Activated CD4-positive, alpha-beta T cell treated with anti-CD3 and anti-CD28 coated beads for 24 hours (primary cell): ENCODE measurements around the gene ABAT.

Experiments
- DNase-seq, 2 donors: peaks; one replicate each; pipeline ENCODE4 v3.0.0-alpha.2; 2020; ENCODE audit warnings: low read depth in 2 of 2

ABAT gene

DNA sequence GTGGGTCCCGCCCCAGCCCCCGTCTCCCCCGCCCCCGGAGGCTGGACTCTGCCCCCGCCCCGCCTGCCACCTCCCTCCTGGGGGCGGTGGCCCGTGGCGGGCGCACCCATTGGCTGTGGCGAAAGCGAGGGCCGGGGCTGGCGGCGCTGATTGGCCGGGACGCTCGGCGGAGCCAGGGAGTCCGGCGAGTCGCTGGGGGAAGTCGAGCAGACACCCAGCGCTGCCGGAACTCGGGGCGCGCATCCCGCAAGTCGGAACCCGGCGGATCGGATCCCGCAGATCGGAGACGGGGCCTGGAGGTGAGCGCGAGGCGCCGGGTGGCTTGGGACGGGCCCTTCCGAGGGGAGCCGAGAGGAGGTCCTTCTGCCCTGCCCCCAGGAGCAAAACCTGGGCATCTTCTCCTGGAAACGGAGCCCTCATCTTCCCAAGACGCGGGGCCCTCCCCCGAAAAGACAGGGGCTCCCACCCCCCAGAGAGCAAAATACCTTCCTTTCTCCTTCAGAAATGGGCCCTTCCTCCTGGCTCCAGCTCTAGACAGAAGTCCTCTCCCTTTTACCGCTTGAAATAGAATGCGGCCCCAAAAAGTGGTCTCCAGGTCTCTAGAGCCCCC, at the start of gene ABAT:
Gene ABAT, plus strand, starts transcription at position 205 of the 610 bp plus-strand sequence. CDS start 61,123 bp downstream, outside the sequence.
- peak; percentile 70 to 78 for DNase-seq

DNA sequence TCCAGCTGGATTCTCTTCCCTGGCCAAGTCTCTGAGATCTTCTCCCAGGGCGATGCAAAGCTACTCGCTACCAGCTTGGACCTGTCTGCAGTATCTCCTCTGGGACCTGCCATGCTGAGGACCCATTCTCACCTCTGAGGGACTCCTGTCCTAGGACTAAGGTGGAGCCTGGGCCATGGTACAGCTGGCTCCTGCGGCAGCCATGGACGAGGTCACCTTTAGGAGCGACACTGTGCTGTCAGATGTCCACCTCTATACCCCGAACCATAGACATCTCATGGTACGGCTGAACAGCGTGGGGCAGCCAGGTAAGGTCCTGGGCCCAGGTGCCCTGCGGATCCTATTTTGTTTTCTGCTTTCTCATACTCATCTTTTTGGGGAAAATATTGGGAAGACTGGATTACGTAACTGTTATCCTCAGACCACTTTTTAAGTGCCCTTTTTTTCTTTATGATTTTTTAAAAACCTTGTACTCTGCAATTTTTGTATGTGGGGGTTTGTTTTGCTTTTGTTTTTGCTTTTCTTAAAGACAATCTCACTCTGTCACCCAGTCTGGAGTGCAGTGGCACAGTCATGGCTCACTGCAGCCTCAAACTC, 48.8 kb upstream of the ABAT start:
- DNase-seq: no peak

DNA sequence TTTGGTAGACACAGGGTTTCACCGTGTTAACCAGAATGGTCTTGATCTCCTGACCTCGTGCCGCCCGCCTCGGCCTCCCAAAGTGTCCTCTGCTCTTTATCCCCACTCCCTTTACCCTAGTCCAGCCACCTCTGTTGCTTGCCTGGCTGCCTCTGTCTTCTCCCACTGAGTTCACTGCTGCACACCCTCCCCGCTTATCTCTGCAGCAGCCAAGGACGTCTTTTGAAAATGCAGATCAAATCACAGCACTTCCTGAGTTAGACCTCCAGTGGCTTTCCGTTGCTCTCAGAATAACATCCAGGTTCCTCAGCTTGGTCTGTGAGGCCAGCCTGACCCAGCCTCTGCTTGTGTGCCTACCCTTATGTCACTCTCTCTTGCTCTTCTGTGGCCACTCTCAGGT, 47.5 kb upstream of the ABAT start:
- DNase-seq: no peak

DNA sequence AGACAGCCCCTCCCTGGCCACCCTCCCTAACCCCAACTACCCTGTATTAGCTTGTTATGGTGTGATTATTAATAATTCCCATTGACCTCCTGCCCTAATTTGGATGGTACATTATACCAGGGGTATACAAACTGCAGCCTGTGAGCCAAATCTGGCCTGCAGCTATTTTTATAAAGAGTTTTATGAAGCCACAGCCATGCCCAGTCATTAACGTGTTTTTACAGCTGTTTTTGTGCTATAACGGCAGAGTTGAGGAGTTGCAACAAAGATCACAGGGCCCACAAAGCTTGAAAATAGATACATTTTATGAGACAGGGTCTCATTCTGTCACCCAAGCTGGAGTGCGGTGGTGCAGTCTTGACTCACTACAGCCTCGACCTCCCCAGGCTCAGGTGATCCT, 47.0 kb upstream of the ABAT start:
- no peak for DNase-seq

DNA sequence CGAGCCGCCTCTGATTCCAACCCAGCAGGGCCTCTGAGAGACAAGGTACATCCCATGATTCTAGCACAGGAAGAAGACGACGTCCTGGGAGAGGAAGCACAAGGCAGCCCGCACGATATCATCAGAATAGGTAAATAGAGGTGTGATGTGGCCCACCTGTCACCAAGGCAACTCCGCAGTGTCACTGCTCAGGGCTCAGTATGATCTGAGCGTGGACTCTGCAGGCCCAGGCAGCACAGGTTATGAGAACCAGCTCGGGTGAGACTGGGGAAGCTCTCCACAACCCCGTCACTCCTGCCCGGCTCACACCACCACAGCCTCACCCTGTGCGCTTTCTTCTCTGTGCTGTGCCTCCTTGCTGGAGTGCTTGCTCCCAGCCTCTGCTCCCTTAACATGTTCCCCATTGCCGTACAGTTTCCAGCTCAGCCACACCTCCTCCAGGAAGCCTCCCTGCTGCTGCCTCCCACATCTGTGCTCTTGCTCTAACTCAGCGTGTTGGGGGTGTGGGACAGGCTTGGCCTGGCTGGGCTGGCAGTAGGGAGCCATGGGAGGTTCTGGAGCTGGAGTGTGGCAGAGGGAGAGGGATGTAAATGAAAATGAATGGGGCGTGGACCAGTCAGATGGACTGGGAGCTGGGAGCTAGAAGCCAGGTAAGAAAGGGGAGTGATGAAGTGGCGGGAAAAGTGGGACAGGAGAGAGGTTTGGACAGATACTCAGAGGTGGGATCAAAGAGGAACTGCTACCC, 45.3 kb upstream of the ABAT start:
- no peak for DNase-seq

DNA sequence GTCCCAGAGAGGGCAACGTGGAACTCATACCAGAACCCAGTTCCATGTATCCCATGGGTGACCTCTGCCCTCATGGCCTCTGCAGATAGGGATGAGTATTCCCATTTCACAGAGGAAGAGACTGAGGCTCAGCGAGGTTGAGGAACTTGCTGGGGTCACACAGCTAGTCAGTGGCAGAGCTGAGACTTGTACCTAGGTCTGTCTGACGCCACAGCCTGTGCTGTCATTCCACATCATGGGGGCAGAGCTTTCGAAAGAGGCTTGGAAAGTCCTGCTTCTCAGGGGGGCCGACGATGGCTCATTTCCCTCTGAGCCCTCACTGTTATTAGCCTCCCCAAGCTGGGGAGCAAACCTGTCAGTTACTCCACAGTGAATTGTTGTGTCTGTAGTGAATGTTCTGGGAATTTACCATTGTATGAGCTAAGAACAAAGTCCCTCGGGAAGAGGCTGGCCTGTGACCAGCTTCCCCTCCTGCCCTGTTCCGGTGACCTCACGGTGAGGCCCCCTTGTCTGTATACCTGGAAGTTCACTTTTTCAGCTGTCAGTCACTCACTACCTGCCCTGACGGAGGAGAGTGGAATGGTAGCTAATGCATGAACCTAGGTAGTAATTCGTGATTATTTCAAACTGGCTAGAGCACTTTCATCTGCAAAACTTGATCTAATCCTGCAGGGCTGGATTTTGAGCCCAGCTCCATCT, 44.0 kb upstream of the ABAT start:
- DNase-seq: no peak

DNA sequence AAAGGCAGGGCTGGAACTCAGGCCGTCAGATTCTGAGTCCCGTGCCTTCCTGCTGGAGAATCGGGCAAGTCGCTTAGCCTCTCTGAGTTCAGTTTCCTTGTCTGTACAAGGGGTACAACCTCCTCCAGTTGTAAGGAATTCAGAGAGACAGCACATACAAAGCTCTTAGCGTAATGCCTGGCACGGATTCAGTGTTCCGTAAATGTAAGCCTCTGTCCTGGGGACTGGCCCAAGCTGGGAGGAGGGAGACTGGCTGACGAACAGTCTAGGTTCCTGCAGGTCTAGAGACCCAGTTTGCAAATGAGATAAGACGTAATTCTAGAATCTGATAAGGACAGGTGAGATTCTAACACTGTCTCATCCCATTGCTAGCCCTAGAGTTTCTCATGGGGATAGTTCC, 43.0 kb upstream of the ABAT start:
- DNase-seq: no peak

DNA sequence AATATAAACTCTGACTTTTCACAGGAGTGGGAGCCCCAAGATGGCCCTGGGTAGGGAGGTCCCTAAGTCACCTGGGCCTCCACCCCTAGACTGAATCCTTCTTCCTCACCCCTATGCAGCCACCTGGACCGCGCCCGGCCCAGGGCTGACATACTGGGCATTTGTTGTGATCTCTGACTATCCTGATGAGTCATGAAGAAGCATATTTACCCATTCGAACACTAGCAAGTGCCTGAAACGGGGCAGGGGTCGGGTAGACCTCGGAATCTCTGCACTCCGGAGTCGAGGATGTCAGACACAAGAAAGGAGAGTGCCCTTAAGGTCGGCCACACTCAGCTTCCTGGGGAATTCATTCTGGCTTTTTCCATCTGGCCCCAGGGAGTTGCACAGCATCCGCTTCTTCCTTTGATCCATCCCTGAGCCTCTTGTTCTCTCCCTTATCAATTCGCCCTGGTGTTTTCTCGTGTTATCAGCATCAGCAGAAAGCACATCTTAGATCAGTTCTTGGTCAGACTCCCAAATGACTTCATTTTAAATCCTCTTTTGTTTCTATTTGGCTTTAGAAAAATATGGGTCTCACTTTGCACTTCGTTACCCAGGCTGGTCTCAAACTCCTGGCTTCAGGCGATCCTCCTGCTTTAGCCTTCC, 42.5 kb upstream of the ABAT start:
- no peak for DNase-seq

DNA sequence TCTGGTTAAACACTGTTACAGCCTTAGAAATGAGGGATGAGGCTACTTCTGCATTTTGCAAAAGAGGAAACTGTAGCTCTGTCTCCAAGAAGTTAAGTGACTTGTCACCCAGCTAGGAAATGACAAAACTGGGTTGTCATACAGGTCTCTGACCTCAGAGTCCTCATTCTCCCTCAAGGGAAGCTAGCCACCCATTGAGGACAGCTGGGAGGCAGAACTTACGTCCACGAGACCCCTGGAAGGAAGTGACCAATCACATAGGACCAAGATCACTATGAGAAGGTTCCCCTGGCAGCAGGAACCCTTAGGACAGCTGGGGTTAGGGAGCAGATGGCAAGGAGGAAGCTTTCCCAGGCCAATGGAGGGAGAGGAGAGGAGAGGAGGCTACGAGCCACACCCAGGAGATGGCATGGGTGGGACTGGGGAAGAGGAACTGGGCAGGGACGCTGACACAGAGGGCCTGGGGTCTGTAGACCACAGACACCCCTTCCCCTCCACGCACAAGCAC, 41.7 kb upstream of the ABAT start:
- no peak for DNase-seq

DNA sequence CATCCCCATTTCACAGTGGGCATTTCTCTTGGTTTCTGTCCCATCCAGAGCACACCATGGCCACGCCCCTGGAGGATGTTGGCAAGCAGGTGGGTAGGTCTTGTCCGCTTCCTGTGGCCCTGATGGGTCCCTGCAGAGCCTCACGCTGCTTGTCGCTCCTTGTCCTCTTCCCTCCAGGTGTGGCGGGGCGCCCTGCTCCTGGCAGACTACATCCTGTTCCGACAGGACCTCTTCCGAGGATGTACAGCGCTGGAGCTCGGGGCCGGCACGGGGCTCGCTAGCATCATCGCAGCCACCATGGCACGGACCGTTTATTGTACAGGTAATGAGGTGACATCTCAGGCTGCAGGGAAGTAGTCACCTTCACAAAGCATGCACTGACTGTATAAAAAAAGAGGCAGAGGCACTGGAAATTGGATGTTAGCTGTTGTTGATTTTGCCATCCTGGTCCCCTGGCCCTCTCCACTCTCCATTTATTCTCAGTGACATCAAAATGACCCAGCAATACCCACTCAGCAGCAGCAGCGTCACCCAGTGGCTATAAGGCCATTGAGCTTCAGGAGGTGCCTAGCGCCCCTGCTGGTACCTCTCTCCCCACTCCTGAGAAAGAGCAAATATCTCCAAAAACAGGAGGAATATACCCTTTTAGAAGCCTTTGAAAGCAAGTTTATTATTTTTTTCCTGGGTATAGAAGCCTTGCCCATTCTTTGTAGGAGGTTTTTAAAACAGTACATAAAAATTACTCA, 39.3 kb upstream of the ABAT start:
- DNase-seq: no peak

DNA sequence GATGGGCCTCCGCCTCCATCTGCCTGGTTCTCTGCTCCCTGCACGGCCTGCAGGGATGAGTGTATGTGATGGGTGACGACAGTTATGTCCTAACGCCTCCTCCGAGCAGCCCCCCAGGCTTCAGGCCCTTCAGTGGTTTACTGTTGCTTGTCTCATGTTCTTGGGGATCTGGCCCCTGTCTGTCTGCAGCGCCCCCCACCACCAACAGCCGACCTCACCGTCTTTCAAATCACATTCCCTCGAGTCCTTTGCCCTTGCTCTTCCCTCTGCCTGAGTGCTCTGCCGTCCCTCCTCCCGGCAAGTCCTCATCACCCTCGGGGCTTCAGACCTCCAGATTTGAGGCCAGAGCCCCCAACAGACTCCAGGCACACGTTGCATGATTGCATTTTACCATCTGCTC, 34.7 kb upstream of the ABAT start:
- no peak for DNase-seq

DNA sequence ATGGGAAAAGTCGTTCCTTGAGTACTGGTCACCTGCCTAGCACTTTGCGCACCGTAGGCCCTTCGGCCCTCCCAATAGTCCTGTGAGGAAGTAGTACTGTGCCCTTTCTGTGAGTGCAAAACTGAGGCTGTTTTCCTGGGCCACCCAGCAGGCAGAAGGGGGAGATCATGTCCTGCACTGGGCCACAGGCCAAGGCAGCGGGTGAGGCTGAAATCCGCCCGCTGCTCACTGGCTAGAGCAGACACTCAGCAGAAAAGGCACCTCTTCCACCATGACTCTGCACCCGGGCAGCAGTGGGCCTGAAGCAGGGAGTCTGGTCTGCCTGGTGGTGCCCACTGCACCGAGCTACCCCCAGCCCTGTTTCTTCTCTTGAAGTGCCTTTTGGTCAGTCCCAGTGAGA, 32.7 kb upstream of the ABAT start:
- DNase-seq: no peak

DNA sequence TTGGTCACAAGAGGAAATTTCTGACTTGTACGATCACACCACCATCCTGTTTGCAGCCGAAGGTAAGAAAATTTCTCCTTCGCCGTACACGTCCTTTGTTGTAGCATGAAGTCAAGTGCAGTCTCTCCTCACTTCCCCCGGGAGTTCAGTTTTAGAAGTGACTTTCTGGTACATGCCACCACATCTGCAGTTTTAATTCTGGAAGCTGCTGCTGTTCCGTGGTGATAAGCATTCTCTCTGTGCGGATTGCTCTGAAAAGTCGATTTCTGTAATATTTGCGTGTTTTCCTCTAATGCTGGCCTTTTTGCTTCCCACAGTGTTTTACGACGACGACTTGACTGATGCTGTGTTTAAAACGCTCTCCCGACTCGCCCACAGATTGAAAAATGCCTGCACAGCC, 32.3 kb upstream of the ABAT start:
- no peak for DNase-seq

DNA sequence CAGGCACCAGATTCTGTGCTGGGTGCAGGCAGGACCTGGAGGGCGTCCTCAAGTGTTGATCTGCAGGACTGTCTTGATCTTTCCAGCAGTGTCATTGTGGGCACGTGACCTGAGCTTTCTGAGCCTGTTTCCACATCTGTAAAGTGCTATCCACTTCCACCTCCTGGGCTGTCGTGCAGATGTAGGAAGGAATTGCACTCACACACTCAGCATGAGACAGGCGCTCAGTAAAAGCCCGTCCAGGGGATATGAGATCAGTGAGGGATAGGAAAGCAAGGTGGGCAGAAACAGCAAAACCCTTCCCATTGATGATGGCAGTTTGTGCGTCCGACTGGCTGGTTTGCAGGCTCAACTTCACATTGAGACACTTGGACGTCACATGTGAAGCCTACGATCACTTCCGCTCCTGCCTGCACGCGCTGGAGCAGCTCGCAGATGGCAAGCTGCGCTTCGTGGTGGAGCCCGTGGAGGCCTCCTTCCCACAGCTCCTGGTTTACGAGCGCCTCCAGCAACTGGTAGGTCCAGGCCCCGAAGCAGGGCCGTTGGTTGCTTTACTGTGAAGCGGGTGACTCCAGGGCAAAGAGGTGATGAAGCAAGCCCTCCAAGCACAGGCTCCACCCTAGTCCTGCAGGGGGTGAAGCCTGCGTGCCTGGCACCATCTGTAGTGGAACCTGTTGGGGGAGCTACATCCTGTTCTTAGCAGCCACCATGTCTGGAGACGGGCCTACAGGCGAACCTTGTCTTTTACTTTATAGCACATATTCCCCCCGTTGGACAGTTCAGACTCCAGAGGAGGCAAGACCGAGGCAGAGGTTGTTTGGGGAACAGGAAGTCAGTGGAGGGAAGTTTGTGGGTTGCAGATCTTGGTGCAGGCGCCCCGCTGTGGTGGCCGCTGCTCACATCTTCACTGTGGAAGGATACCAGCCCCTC, 29.9 kb upstream of the ABAT start:
- DNase-seq: no peak

DNA sequence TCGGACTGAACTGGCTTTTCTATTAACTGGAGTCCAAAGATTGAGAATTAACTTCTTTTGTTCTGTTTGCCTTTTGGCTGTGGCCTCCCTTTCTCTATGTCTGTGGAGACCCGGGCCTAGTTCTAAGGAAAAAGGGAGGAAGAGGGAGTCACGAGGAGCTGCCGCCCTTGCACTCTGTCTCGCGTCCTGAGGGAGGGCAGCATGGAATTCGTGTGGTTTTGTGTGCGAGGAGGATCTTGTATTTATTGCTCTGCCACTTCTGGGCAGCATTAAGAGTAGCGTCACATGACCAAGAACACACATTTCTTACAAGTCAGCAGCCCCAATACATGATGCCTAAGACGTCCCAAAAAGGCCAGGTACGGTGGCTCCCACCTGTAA, 29.3 kb upstream of the ABAT start:
- DNase-seq: no peak

DNA sequence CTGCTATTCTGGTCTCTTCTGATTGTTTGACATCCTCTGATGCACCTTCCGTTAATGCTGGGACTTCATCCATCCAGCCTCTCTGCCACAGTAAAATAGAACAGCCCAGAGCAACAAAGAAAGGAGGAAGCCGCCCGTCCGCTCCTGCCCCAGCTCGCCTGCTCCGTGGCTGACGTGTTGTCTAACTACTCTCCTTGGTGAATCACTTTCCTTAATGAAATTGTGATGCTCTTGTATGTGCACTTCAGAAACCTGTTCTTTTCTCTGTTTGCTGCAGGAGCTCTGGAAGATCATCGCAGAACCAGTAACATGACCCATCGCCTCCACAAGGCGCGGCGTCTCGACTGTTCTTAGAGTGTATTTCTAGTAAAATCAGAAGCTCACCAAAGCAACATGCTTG, 28.6 kb upstream of the ABAT start:
- DNase-seq: no peak

DNA sequence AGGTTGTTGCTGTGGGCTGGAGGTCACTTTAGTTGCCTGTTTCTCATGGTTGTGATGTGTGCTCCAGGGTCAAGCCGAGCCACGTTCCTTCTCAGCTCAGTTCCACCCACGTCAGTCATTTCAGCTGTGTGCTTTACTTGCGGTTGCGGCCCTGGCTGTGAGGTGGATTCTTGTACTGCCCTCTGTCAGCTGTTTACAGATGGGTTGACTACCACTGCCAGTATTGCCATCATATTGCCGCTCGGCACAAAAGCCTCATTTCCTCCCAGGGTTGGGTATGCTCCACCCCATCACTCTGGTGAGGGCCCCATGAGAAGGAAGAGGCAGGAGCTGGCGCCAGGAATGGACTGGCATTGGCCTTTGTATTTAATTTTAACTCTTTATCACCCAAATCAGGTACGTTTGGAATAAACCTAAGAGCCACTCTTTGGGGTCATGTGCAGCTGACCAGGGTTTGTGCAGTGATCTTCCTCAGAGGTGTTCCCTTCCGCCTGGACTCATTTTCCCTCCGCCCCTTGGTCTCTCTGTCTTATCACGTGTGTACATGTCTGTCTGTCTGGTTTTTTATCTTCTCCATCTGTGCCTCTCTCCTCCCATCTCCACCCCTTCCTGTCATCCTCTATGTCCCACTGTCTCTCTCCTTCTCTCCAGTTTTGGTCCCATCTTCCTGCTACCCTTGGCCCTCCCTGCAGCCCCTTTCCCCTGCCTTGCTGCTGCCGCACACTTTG, 27.9 kb upstream of the ABAT start:
- no peak for DNase-seq

DNA sequence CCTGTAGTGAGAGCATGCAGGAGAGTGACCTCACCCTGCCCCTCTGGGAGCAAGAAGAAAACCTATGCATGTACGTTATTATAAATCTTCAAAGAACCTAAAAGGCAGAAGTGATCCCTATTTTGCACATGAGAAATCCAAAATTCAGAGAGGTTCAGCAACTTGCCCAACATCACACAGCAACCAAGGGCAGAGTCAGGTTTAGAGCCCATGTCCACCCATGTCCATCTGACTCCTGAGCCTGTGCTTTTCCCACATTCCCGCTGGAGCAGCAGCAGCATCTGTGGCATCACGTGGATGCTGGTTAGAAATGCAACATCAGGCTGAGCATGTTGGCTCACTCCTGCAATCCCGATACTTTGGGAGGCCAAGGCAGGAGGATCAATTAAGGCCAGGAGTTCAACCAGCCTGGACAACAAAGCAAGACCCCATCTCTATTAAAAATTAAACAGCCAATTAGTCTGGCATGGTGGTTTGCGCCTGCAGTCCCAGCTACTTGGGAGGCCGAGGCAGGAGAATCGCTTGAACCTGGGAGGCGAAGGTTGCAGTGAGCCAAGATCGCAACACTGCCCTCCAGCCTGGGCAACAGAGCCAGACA, 26.6 kb upstream of the ABAT start:
- no peak for DNase-seq

DNA sequence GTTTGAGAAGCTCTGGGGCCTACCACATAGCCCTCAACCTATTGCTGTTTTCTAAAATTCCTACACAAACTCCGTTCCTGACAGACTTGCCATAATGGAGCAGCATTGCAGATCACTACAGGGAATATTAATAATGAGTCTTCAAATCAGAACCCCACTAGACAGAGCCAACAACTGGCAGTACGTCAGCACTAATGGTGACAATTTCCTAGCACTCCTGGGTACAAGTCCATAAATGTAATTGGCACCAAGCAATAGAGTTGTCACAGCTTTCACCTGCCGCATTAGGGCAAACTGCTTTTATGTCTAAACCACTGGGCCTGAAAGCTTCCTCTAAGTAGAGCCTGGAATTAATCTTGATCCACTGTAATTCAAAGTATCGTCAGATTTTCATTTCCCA, 25.5 kb upstream of the ABAT start:
- no peak for DNase-seq
